ENCODE measurements around the gene NNMT.

- TF ChIP-seq MYC (IDR thresholded peaks at IDR 0.05; ENCODE audit: low read depth, low read length) (no peak), CTCF (IDR thresholded peaks at IDR 0.05; ENCODE audit: extremely low read depth in 1 of 2, insufficient read depth in 1 of 2, low read depth in 1 of 2, low read length in 2 of 2) (no peak)
Measured at GRCh38 chr11:114311946-114312345, 15.7 kb downstream of the NNMT start.

Data from endothelial cell of umbilical vein (primary cell).